ENCODE data around the gene ABCG4.
A peak's percentile ranks its signal among the peaks of the same experiment; 100 is the strongest.
"Not testable (repeated sequence)": the region's sequence is repeated elsewhere in the genome, so short reads cannot be mapped to it uniquely, and the experiment has no call there.

ABCG4 gene

GRCh38 chr11:119185981-119186634 is 37.3 kb downstream of the ABCG4 start:
- peak; percentile 72 for DNase-seq

- DNase-seq: no peak
These were observed 38.5 kb downstream of the ABCG4 start for GRCh38 chr11:119187123-119187892.

- DNase-seq: no peak
These were observed 39.2 kb downstream of the ABCG4 start for GRCh38 chr11:119188067-119188466.

- DNase-seq: no peak
These were observed 40.0 kb downstream of the ABCG4 start for GRCh38 chr11:119188887-119189286.

- DNase-seq: no peak
These were observed 40.5 kb downstream of the ABCG4 start for GRCh38 chr11:119189393-119189792.

GRCh38 chr11:119190531-119190930 is 41.7 kb downstream of the ABCG4 start:
- DNase-seq: no peak

- DNase-seq: not testable (repeated sequence)
These were observed 42.4 kb downstream of the ABCG4 start for GRCh38 chr11:119191265-119191664.

GRCh38 chr11:119192111-119192510 is 43.3 kb downstream of the ABCG4 start:
- no peak for DNase-seq

GRCh38 chr11:119193001-119193400 is 44.1 kb downstream of the ABCG4 start:
- DNase-seq: no peak

GRCh38 chr11:119193626-119194025 is 44.8 kb downstream of the ABCG4 start:
- no peak for DNase-seq

GRCh38 chr11:119194811-119195440 is 46.1 kb downstream of the ABCG4 start:
- no peak for DNase-seq

GRCh38 chr11:119195680-119196079 is 46.8 kb downstream of the ABCG4 start:
- DNase-seq: peak; percentile 26

- peak; percentile 94 for DNase-seq
These were observed 48.1 kb downstream of the ABCG4 start for GRCh38 chr11:119196833-119197483.

- DNase-seq: no peak
These were observed 50.1 kb downstream of the ABCG4 start for GRCh38 chr11:119198925-119199324.

GRCh38 chr11:119201236-119201635 is 52.4 kb downstream of the ABCG4 start:
- DNase-seq: not testable (repeated sequence)

GRCh38 chr11:119202554-119202953 is 53.7 kb downstream of the ABCG4 start:
- DNase-seq: no peak

- no peak for DNase-seq
These were observed 55.2 kb downstream of the ABCG4 start for GRCh38 chr11:119204066-119204465.

- DNase-seq: no peak
These were observed 56.2 kb downstream of the ABCG4 start for GRCh38 chr11:119205080-119205479.

GRCh38 chr11:119205574-119206510 is 57.0 kb downstream of the ABCG4 start, which contains the start of gene CBL:
TSS of gene CBL (plus strand) at chr11:119206339. CDS start at chr11:119206418, 79 bp downstream.
- peak; percentile 89 for DNase-seq

- DNase-seq: peak; percentile 38
These were observed 57.9 kb downstream of the ABCG4 start for GRCh38 chr11:119206511-119207414.

- DNase-seq: no peak
These were observed 58.6 kb downstream of the ABCG4 start for GRCh38 chr11:119207415-119207960.
